ENCODE results near the gene TIMM8A. TPM values are rescaled to one million over a fixed set of nuclear protein-coding genes. Genes with fewer than 3 reads are reported as not detected.
A peak's percentile ranks its signal among the peaks of the same experiment; 100 is the strongest.
"Not testable (repeated sequence)": the region's sequence is repeated elsewhere in the genome, so short reads cannot be mapped to it uniquely, and the experiment has no call there.

Gene TIMM8A
- total RNA-seq, 2 donors from 2014 or later = 5.3 to 5.7 TPM

GRCh38 chrX:101349193-101349562 lies 636 bp upstream of the TIMM8A start:
- Histone ChIP-seq H3K4me1 (peaks cover 12% of the 10 kb centered on the region), H3K27me3 (no peaks in the 10 kb centered on the region), H3K27ac (peak overlapping the region in 2 of 4 donors; percentile 88 to 92), H3K36me3 (replicated peaks in 1 of 2; ENCODE audit: insufficient read depth in 1 of 2, low read depth in 2 of 2) (no peaks in the 10 kb centered on the region), H3K9me3 (no peaks in the 10 kb centered on the region), H3K4me3 (peak overlapping the region in 1 of 2 donors; percentile 62)
- ATAC-seq = no peak
- TF ChIP-seq POLR2A (IDR thresholded peaks at IDR 0.05) (no peak), CTCF (IDR thresholded peaks at IDR 0.05) (no peak)
- 18 to 29% methylated on average over 4 of the region's 4 CpGs for WGBS, 2 donors
- intact Hi-C loops (cut with DNase I) = no loop called here
- no peak for DNase-seq

DNA sequence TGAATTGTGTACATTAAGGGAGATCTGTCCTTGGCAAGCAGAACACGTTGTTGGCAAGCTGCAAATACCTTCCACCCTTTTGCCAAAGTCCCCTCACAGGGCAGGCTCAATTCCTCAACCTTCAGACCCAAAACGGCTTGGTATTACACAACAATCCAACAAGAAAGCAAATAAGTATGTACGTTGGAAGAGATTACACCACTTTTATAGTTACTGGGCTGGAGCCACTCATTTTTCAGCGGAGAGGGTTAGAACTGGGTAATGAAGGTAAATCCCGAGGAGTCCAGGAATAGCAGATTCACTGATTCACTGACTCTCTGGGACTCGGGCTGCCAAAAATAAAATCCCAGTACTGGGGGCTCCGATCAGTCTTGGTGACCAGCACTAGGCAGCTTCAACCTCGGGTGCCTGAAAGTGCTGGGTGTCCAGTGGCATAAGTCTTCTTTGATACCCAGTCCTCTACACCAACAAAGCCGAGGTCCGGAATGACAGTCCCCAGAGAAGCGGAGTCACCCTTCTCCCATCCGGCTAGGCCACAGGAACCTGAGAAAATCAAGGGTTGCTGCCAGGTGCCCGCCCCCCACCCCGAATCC lies 587 bp downstream of the TIMM8A start:
- peak in 1 of 4 donors; percentile 12 for DNase-seq
- Histone ChIP-seq H3K27ac (peak overlapping the region in 2 of 4 donors; percentile 88 to 92), H3K4me3 (peak overlapping the region; percentile 28 to 62), H3K9me3 (no peaks in the 10 kb centered on the region), H3K27me3 (no peaks in the 10 kb centered on the region), H3K4me1 (peaks cover 12% of the 10 kb centered on the region), H3K36me3 (replicated peaks in 1 of 2; ENCODE audit: insufficient read depth in 1 of 2, low read depth in 2 of 2) (no peaks in the 10 kb centered on the region)
- 0% methylated on average over 5 to 9 of the region's 14 CpGs for WGBS, 2 donors
- no peak for TF ChIP-seq POLR2A (IDR thresholded peaks at IDR 0.05)
- intact Hi-C loops (cut with DNase I) = no loop called here
- ATAC-seq = peak; percentile 11

GRCh38 chrX:101337776-101338271 lies 10.7 kb downstream of the TIMM8A start:
- intact Hi-C loops (cut with DNase I) = no loop called here
- 78 to 91% methylated on average over 3 to 4 of the region's 4 CpGs for WGBS, 2 donors

GRCh38 chrX:101334310-101334709 lies 14.2 kb downstream of the TIMM8A start:
- WGBS, 2 donors = 75 to 81% methylated on average over 7 of the region's 7 CpGs
- DNase-seq; H3K36me3 ChIP-seq (replicated peaks in 1 of 2; ENCODE audit: insufficient read depth in 1 of 2, low read depth in 2 of 2): not testable (repeated sequence)

More at GRCh38 chrX:101337776-101338271, 10.7 kb downstream of the TIMM8A start:
- no peaks in the 10 kb centered on the region for H3K9me3 ChIP-seq
- H3K27me3 ChIP-seq = no peaks in the 10 kb centered on the region
- no peak for ATAC-seq
- no peak for TF ChIP-seq CTCF (IDR thresholded peaks at IDR 0.05)
- no peak for TF ChIP-seq POLR2A (IDR thresholded peaks at IDR 0.05)
- DNase-seq = no peak
- no peaks in the 10 kb centered on the region for H3K36me3 ChIP-seq (replicated peaks in 1 of 2; ENCODE audit: insufficient read depth in 1 of 2, low read depth in 2 of 2)
- H3K4me1 ChIP-seq = no peaks in the 10 kb centered on the region
- no peak overlapping the region for H3K27ac ChIP-seq
- H3K4me3 ChIP-seq = no peak overlapping the region

DNA sequence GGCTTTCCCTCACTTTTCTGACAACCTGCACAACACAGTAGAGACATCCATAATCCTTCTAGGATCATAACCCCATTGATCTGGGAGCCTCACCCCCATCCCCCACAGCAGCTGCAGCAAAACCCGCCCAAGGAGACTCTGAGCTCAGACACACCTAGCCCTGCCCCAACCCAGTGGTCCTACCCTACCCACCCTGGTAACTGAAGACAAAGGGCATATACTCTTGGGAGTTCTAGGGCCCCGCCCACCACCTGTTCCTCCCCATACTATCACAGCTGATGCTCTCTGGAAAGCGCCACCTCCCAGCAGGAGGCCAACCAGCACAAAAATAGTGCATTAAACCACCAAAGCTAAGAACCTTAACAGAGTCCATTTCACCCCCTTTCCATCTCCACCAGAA lies 21.9 kb downstream of the TIMM8A start:
- H3K27ac ChIP-seq; H3K4me3 ChIP-seq; H3K4me1 ChIP-seq; ATAC-seq; H3K36me3 ChIP-seq (replicated peaks in 1 of 2; ENCODE audit: insufficient read depth in 1 of 2, low read depth in 2 of 2); intact Hi-C loops (cut with DNase I); DNase-seq; H3K9me3 ChIP-seq; H3K27me3 ChIP-seq: not testable (repeated sequence)
- 86% methylated on average over 3 of the region's 3 CpGs; no CpG with 5 or more reads in 1 of the 2 donors for WGBS, 2 donors

More at GRCh38 chrX:101334310-101334709, 14.2 kb downstream of the TIMM8A start:
- H3K9me3 ChIP-seq; H3K27ac ChIP-seq; H3K4me3 ChIP-seq; H3K27me3 ChIP-seq; ATAC-seq; H3K4me1 ChIP-seq; intact Hi-C loops (cut with DNase I): not testable (repeated sequence)

DNA sequence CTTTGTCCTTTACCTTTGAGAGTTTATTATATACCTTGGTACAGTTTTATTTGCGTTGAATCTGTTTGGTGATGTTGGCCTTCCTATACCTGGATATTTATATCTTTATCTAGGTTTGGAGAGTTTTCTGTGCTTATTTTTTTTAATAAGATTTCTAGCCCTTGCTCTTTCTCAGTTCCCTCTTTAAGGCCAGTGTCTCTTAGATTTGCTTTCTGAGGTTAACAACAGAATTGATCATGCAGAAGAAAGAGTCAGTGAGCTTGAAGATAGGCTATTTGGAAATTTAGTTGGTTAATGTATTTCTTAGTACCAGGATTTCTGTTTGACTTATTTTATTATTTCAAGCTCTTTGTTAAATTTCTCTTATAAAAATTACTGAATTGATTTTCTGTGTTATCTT lies 44.8 kb downstream of the TIMM8A start:
- intact Hi-C loops (cut with DNase I) = no loop called here
- Histone ChIP-seq H3K4me1 (no peaks in the 10 kb centered on the region), H3K36me3 (replicated peaks in 1 of 2; ENCODE audit: insufficient read depth in 1 of 2, low read depth in 2 of 2) (no peaks in the 10 kb centered on the region), H3K27ac (no peak overlapping the region), H3K9me3 (no peaks in the 10 kb centered on the region), H3K27me3 (no peaks in the 10 kb centered on the region), H3K4me3 (no peak overlapping the region)
- DNase-seq = no peak
- no peak for ATAC-seq
- no peak for TF ChIP-seq CTCF (IDR thresholded peaks at IDR 0.05)
- TF ChIP-seq POLR2A (IDR thresholded peaks at IDR 0.05) = no peak
- 89 to 90% methylated on average over 1 of the region's 1 CpG for WGBS, 2 donors

Small RNA genes within 50 kb of the gene (small RNA-seq; reads per million reads assigned to genes)
- not detected for gene RNU6-934P

Other genes starting within 250 kb of the TIMM8A start
- gene DRP2, start 129.0 kb downstream of the TIMM8A start, total RNA-seq = not detected
- not detected for gene TAF7L, start 57.4 kb downstream of the TIMM8A start, total RNA-seq
- 1 to 10 TPM; 2.6 to 4.0 TPM for gene BTK, start 37.4 kb upstream of the TIMM8A start, total RNA-seq
- 100 to 1,000 TPM; 369 to 821 TPM for gene RPL36A, start 42.3 kb upstream of the TIMM8A start, total RNA-seq
- 1 to 10 TPM; 6.2 to 7.6 TPM for gene GLA, start 59.2 kb upstream of the TIMM8A start, total RNA-seq
- 10 to 100 TPM; 24.1 to 25.7 TPM for gene HNRNPH2, start 59.5 kb upstream of the TIMM8A start, total RNA-seq
- gene ARMCX4, start 136.7 kb upstream of the TIMM8A start, total RNA-seq = 1 to 10 TPM; 6.5 to 6.6 TPM
- 10 to 100 TPM in 1 of 2 donors, 1 to 10 TPM in 1; 7.9 to 17.9 TPM for gene ARMCX1, start 201.8 kb upstream of the TIMM8A start, total RNA-seq

All from body of pancreas (tissue), 4 donors.